HCT116 (cell line): ENCODE data around the gene PTPN18. TPM values are rescaled to one million over a fixed set of nuclear protein-coding genes. Genes with fewer than 3 reads are reported as not detected.

Experiments used
- ATAC-seq: fragments of 200-7000 bp; cut with Tn5 transposase; 2 replicates; pipeline ENCODE4 v1.9.1; 2020; ENCODE audit warnings: mild to moderate bottlenecking, moderate library complexity
- BruUV-seq: library from RNA; stranded (reverse); fragments of 400-500 nt; replicated peaks from 2 replicates; lab custom pipeline; 2021; lab: Mats Ljungman, UMichigan
- CTCF ChIA-PET: fragments of 300-600 bp; sonication (Branson Sonifier 250); formaldehyde crosslinking; loops from one replicate; lab custom pipeline; 2021; ENCODE audit warnings: antibody characterized with exemption; lab: Charles Lee
- POLR2A ChIA-PET: fragments of 300-600, 350-600 bp; sonication (Branson Sonifier 250); formaldehyde crosslinking; loops from one replicate; lab custom pipeline; 2021; ENCODE audit warnings: antibody characterized with exemption; lab: Charles Lee
- RAD21 ChIA-PET, 2 experiments: fragments of 300-600 bp; sonication (Branson Sonifier 250); formaldehyde crosslinking; loops; one replicate each; lab custom pipeline; 2023; ENCODE audit warnings: low total read pairs in 2 of 2; ENCODE audit not compliant: uncharacterized antibody in 2 of 2, unreplicated experiment in 2 of 2, low non-redundant PET in 1 of 2; lab: Charles Lee
- DNase-seq: peaks from one replicate; pipeline ENCODE4 v3.0.0-alpha.2; 2010; ENCODE audit warnings: low read depth, low spot score
- H2AFZ ChIP-seq: fragments of 200-600 bp; shearing (Covaris generic), sonication (generic); 2 replicates; pipeline ENCODE4 v1.6.1; 2017; ENCODE audit warnings: low read depth, mixed run types, mixed read lengths, antibody characterized with exemption, low read length; ENCODE audit not compliant: poor library complexity, severe bottlenecking
- H3K27ac ChIP-seq: 2 replicates; pipeline ENCODE4 v1.5.1; 2012; ENCODE audit warnings: low read depth, low read length
- H3K27me3 ChIP-seq: fragments of 200-600 bp; sonication (generic); 2 replicates; pipeline ENCODE4 v1.6.1; 2016; ENCODE audit warnings: mixed run types, low read length, mixed read lengths; ENCODE audit not compliant: insufficient read depth
- H3K36me3 ChIP-seq, 2 experiments: fragments of 200-500 bp in 1 of 2; fragments of 200-600 bp in 1 of 2; sonication (Bioruptor generic) in 1 of 2; sonication (generic) in 1 of 2; 2 replicates each; pipeline versions ENCODE4 v1.5.1 to v1.6.1; 2014 to 2016; ENCODE audit warnings: low read length in 2 of 2, inconsistent platforms in 1 of 2, mixed read lengths in 1 of 2, mixed run types in 1 of 2; ENCODE audit not compliant: insufficient read depth in 2 of 2, control insufficient read depth in 1 of 2
- H3K4me1 ChIP-seq, 2 experiments: fragments of 200-600 bp in 1 of 2; sonication (generic) in 1 of 2; 2 replicates each; pipeline versions ENCODE4 v1.5.1 to v1.6.1; 2012 to 2017; ENCODE audit warnings: low read length in 2 of 2, inconsistent platforms in 1 of 2, mild to moderate bottlenecking in 1 of 2, mixed read lengths in 1 of 2, mixed run types in 1 of 2, moderate library complexity in 1 of 2; ENCODE audit not compliant: insufficient read depth in 2 of 2, control insufficient read depth in 1 of 2
- H3K4me2 ChIP-seq: fragments of 200-600 bp; sonication (generic); 2 replicates; pipeline ENCODE4 v1.6.1; 2017; ENCODE audit warnings: mixed run types, low read length, mixed read lengths
- H3K4me3 ChIP-seq, 2 experiments: fragments of 200-600 bp in 1 of 2; sonication (generic) in 1 of 2; replicated peaks in 1 of 2; 2 replicates each; pipeline ENCODE4 v1.5.1; 2011 to 2016; ENCODE audit warnings: low read length in 2 of 2, control low read depth in 1 of 2, low read depth in 1 of 2, mild to moderate bottlenecking in 1 of 2, mixed read lengths in 1 of 2, mixed run types in 1 of 2
- H3K79me2 ChIP-seq: fragments of 200-600 bp; sonication (generic); 2 replicates; pipeline ENCODE4 v1.6.1; 2017; ENCODE audit warnings: mild to moderate bottlenecking, mixed run types, low read length, moderate library complexity, mixed read lengths; ENCODE audit not compliant: insufficient read depth
- H3K9ac ChIP-seq: fragments of 200-600 bp; sonication (generic); 2 replicates; pipeline ENCODE4 v1.6.1; 2016; ENCODE audit warnings: low read length, mixed read lengths
- H3K9me2 ChIP-seq: fragments of 200-600 bp; sonication (generic), shearing (Covaris generic); 2 replicates; pipeline ENCODE4 v1.6.1; 2017; ENCODE audit warnings: mixed run types, mild to moderate bottlenecking, moderate library complexity; ENCODE audit not compliant: insufficient read depth
- H3K9me3 ChIP-seq, 2 experiments: fragments of 200-500 bp in 1 of 2; fragments of 200-600 bp in 1 of 2; sonication (Bioruptor generic) in 1 of 2; sonication (generic) in 1 of 2; 2 replicates each; pipeline ENCODE4 v1.6.1; 2014 to 2017; ENCODE audit warnings: low read length in 2 of 2, mixed read lengths in 2 of 2, inconsistent platforms in 1 of 2, low read depth in 1 of 2, mild to moderate bottlenecking in 1 of 2, mixed run types in 1 of 2, moderate library complexity in 1 of 2; ENCODE audit not compliant: control insufficient read depth in 1 of 2, insufficient read depth in 1 of 2
- H4K20me1 ChIP-seq: fragments of 200-600 bp; sonication (generic), shearing (Covaris generic); 2 replicates; pipeline ENCODE4 v1.6.1; 2017; ENCODE audit warnings: mixed run types, mild to moderate bottlenecking, moderate library complexity; ENCODE audit not compliant: insufficient read depth
- CBX3 ChIP-seq: IDR thresholded peaks from 2 replicates; pipeline ENCODE4 v1.6.1; 2012; ENCODE audit warnings: low read depth
- EGR1 ChIP-seq: IDR thresholded peaks from 2 replicates; pipeline ENCODE4 v1.6.1; 2012; ENCODE audit warnings: low read depth
- ELF1 ChIP-seq: IDR thresholded peaks from 2 replicates; pipeline ENCODE4 v1.6.1; 2012; ENCODE audit warnings: low read depth, borderline replicate concordance
- EZH2 ChIP-seq: fragments of 200-600 bp; sonication (generic); IDR thresholded peaks from 2 replicates; pipeline ENCODE4 v1.6.1; 2017; ENCODE audit warnings: antibody characterized with exemption, mixed run types
- JUND ChIP-seq: IDR thresholded peaks from 2 replicates; pipeline ENCODE4 v1.6.1; 2012
- SIN3A ChIP-seq: IDR thresholded peaks from 2 replicates; pipeline ENCODE4 v1.6.1; 2012; ENCODE audit warnings: low read depth
- SRF ChIP-seq: IDR thresholded peaks from 2 replicates; pipeline ENCODE4 v1.6.1; 2012; ENCODE audit warnings: low read depth
- TCF7L2 ChIP-seq: IDR thresholded peaks from 2 replicates; pipeline ENCODE4 v1.7.0; 2011; ENCODE audit warnings: borderline replicate concordance, inconsistent platforms; ENCODE audit not compliant: insufficient read depth, insufficient read length; ENCODE audit errors: extremely low read depth
- YY1 ChIP-seq: IDR thresholded peaks from 2 replicates; pipeline ENCODE4 v1.6.1; 2011; ENCODE audit warnings: low read length, low read depth, moderate library complexity, mild to moderate bottlenecking; ENCODE audit not compliant: insufficient replicate concordance; ENCODE audit errors: extremely low read depth
- ZFX ChIP-seq: fragments of 450-650 bp; IDR thresholded peaks from 2 replicates; pipeline ENCODE4 v1.6.1; 2017
- ZNF274 ChIP-seq: fragments of 200-500 bp; sonication (Bioruptor generic); IDR thresholded peaks from 2 replicates; pipeline ENCODE4 v1.6.1; 2014; ENCODE audit warnings: mild to moderate bottlenecking, low read depth, low read length, inconsistent platforms
- intact Hi-C: fragments of 100-400 bp; cut with micrococcal nuclease; formaldehyde crosslinking; loops from 2 replicates; pipeline ENCODE4 v1.10.0; 2022
- total RNA-seq: library from RNA; stranded (reverse); gene quantifications from one replicate; pipeline ENCODE4 v1.2.1, GENCODE V29; 2021; ENCODE audit not compliant: unreplicated experiment
- TF ChIP-seq, protein P1 (sequence below), 3 experiments: fragments of 200-600 bp in 1 of 3; sonication (generic) in 1 of 3; IDR thresholded peaks in 2 of 3; conservative IDR thresholded peaks in 1 of 3; 2 replicates each; pipeline ENCODE4 v1.5.1; 2012 to 2017; ENCODE audit warnings: low read depth in 2 of 3, low read length in 2 of 3, antibody characterized with exemption in 1 of 3, borderline replicate concordance in 1 of 3, control low read depth in 1 of 3, mild to moderate bottlenecking in 1 of 3, mixed read lengths in 1 of 3, mixed run types in 1 of 3, moderate library complexity in 1 of 3; ENCODE audit not compliant: insufficient read depth in 1 of 3
- TF ChIP-seq, protein P2 (sequence below): IDR thresholded peaks from 2 replicates; pipeline ENCODE4 v1.6.1; 2011; ENCODE audit warnings: mild to moderate bottlenecking, low read length, moderate library complexity; ENCODE audit not compliant: insufficient replicate concordance; ENCODE audit errors: extremely low read depth
- TF ChIP-seq, protein P3 (sequence below): IDR thresholded peaks from 2 replicates; pipeline ENCODE4 v1.6.1; 2012

The PTPN18 gene
- total RNA-seq, 1 experiment from 2014 or later = 52.4 TPM

DNA sequence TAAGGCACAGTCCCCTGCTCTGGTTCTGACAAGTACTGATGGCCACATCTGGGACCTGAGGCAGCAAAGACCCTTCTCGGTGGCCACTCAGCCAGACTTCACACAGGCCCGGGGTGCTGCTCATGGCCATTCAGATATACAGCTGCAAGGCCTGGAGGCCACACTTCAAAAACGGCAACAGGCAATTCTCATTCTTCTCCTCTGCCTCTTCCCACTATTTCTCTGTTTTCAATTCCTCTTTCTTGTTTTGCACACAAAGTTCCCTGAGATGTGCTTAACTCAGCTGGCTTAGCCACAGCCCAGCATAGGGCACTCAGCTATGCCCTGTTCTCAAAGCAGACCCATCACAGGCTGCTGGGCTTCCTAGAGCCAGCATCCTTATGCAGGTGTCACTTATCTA is 29.9 kb downstream of the PTPN18 start:
- CTCF ChIA-PET = no interaction called here
- no peak for TF ChIP-seq ZFX
- TF ChIP-seq, protein P1, sequence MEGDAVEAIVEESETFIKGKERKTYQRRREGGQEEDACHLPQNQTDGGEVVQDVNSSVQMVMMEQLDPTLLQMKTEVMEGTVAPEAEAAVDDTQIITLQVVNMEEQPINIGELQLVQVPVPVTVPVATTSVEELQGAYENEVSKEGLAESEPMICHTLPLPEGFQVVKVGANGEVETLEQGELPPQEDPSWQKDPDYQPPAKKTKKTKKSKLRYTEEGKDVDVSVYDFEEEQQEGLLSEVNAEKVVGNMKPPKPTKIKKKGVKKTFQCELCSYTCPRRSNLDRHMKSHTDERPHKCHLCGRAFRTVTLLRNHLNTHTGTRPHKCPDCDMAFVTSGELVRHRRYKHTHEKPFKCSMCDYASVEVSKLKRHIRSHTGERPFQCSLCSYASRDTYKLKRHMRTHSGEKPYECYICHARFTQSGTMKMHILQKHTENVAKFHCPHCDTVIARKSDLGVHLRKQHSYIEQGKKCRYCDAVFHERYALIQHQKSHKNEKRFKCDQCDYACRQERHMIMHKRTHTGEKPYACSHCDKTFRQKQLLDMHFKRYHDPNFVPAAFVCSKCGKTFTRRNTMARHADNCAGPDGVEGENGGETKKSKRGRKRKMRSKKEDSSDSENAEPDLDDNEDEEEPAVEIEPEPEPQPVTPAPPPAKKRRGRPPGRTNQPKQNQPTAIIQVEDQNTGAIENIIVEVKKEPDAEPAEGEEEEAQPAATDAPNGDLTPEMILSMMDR (IDR thresholded peaks at IDR 0.05 in 2 of 3, conservative IDR thresholded peaks at IDR 0.05 in 1 of 3; ENCODE audit: borderline replicate concordance in 1 of 3, insufficient read depth in 1 of 3, low read depth in 2 of 3, low read length in 2 of 3) = no peak
- no peak for TF ChIP-seq SIN3A
- TF ChIP-seq EZH2 = no peak
- intact Hi-C loops = no loop called here
- RAD21 ChIA-PET = no interaction called here
- BruUV-seq = no TSS peak
- POLR2A ChIA-PET = no interaction called here
- H4K20me1 ChIP-seq = no peaks in the 10 kb centered on the region
- H3K79me2 ChIP-seq = no peaks in the 10 kb centered on the region
- H3K27ac ChIP-seq = no peak overlapping the region
- no peaks in the 10 kb centered on the region for H3K9me2 ChIP-seq
- H2AFZ ChIP-seq = no peak overlapping the region
- H3K27me3 ChIP-seq = no peaks in the 10 kb centered on the region
- no peak overlapping the region for H3K9ac ChIP-seq
- ATAC-seq (no peak), DNase-seq (no peak)
- H3K9me3 ChIP-seq = no peaks in the 10 kb centered on the region
- peaks cover 0 to 3% of the 10 kb centered on the region in 2 experiments; a peak in 1 of 4 replicates for H3K4me1 ChIP-seq
- no peak overlapping the region for H3K4me2 ChIP-seq
- no peak overlapping the region for H3K4me3 ChIP-seq
- H3K36me3 ChIP-seq = no peaks in the 10 kb centered on the region

DNA sequence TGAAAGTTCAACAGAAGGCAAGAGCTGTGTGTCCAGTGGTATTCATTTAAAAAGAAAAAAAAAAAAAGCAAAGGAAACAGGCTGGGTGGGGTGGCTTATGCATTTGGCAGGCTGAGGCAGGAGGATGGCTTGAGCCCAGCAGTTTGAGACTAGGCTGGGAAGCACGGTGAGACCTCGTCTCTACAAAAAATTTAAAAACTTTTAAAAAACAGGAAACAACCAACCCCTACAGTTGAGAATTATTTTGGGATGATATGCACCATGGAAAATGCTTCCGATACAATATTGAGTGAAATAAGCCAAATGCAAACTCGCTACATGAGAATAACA is 31.2 kb downstream of the PTPN18 start:
- Histone ChIP-seq H3K27ac (no peak overlapping the region), H3K79me2 (no peaks in the 10 kb centered on the region), H3K27me3 (no peaks in the 10 kb centered on the region), H3K9me2 (no peaks in the 10 kb centered on the region), H3K9ac (no peak overlapping the region), H3K4me3 (no peak overlapping the region), H3K4me1 (peaks cover 1 to 14% of the 10 kb centered on the region in 2 experiments; a peak in 3 of 4 replicates), H3K9me3 (no peaks in the 10 kb centered on the region), H2AFZ (no peak overlapping the region), H4K20me1 (no peaks in the 10 kb centered on the region), H3K36me3 (no peaks in the 10 kb centered on the region), H3K4me2 (no peak overlapping the region)
- RAD21 ChIA-PET = no interaction called here
- no peak for ATAC-seq
- CTCF ChIA-PET = no interaction called here
- POLR2A ChIA-PET = interaction anchor here (0.8 kb wide), 1 partner anchor 11 kb away, joined by 3 read pairs; no protein-coding TSS in a partner anchor
- no peak for DNase-seq
- intact Hi-C loops = no loop called here
- no TSS peak for BruUV-seq
- TF ChIP-seq SRF (no peak), TCF7L2 (no peak), EGR1 (no peak), ELF1 (no peak), ZNF274 (no peak), YY1 (no peak), CBX3 (no peak), JUND (no peak)
- TF ChIP-seq, protein P1 (IDR thresholded peaks at IDR 0.05 in 2 of 3, conservative IDR thresholded peaks at IDR 0.05 in 1 of 3; ENCODE audit: borderline replicate concordance in 1 of 3, insufficient read depth in 1 of 3, low read depth in 2 of 3, low read length in 2 of 3) = no peak
- TF ChIP-seq, protein P2, sequence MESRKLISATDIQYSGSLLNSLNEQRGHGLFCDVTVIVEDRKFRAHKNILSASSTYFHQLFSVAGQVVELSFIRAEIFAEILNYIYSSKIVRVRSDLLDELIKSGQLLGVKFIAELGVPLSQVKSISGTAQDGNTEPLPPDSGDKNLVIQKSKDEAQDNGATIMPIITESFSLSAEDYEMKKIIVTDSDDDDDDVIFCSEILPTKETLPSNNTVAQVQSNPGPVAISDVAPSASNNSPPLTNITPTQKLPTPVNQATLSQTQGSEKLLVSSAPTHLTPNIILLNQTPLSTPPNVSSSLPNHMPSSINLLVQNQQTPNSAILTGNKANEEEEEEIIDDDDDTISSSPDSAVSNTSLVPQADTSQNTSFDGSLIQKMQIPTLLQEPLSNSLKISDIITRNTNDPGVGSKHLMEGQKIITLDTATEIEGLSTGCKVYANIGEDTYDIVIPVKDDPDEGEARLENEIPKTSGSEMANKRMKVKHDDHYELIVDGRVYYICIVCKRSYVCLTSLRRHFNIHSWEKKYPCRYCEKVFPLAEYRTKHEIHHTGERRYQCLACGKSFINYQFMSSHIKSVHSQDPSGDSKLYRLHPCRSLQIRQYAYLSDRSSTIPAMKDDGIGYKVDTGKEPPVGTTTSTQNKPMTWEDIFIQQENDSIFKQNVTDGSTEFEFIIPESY = no peak
- TF ChIP-seq, protein P3, sequence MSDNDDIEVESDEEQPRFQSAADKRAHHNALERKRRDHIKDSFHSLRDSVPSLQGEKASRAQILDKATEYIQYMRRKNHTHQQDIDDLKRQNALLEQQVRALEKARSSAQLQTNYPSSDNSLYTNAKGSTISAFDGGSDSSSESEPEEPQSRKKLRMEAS = no peak
